Stimulated activated CD4-positive, alpha-beta T cell treated with anti-CD3 and anti-CD28 coated beads, Interleukin-1b, Interleukin-23, amount 100 ng/mL, for 4 hours (primary cell): ENCODE measurements around the gene COG1.
A peak's percentile ranks its signal among the peaks of the same experiment; 100 is the strongest.
"Not testable (repeated sequence)": the region's sequence is repeated elsewhere in the genome, so short reads cannot be mapped to it uniquely, and the experiment has no call there.

Experiments
- DNase-seq, 2 donors: peaks; one replicate each; pipeline ENCODE4 v3.0.0-alpha.2; 2020; ENCODE audit warnings: low read depth in 2 of 2

The COG1 gene, protein sequence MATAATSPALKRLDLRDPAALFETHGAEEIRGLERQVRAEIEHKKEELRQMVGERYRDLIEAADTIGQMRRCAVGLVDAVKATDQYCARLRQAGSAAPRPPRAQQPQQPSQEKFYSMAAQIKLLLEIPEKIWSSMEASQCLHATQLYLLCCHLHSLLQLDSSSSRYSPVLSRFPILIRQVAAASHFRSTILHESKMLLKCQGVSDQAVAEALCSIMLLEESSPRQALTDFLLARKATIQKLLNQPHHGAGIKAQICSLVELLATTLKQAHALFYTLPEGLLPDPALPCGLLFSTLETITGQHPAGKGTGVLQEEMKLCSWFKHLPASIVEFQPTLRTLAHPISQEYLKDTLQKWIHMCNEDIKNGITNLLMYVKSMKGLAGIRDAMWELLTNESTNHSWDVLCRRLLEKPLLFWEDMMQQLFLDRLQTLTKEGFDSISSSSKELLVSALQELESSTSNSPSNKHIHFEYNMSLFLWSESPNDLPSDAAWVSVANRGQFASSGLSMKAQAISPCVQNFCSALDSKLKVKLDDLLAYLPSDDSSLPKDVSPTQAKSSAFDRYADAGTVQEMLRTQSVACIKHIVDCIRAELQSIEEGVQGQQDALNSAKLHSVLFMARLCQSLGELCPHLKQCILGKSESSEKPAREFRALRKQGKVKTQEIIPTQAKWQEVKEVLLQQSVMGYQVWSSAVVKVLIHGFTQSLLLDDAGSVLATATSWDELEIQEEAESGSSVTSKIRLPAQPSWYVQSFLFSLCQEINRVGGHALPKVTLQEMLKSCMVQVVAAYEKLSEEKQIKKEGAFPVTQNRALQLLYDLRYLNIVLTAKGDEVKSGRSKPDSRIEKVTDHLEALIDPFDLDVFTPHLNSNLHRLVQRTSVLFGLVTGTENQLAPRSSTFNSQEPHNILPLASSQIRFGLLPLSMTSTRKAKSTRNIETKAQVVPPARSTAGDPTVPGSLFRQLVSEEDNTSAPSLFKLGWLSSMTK

DNA sequence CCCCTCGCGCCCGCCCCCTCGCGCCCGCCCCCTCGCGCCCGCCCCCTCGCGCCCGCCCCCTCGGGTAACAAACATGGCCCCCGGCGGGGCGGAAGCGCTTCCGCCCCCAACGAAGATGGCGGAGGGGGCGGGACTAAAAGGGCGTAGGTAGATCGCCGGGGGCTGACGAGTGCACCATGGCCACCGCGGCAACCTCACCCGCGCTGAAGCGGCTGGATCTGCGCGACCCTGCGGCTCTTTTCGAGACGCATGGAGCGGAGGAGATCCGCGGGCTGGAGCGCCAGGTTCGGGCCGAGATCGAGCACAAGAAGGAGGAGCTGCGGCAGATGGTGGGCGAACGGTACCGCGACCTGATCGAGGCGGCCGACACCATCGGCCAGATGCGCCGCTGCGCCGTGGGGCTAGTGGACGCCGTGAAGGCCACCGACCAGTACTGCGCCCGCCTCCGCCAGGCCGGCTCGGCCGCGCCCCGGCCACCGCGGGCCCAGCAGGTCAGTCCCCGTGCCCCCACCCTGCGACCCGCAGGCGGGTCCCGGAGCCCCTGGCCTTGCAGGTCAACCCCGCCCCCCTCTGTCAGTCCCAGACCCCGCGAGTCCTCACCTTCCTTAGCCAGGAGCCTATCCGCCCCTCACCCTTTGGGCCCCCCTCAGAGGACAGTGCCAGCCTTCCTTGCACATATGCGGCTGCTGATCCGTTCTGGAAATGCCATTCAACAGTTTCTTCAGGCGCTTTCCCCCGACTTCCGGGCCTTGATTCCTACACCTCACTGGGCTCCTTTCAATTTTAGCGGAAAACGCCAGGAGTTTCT, at the start of gene COG1:
Gene COG1, plus strand, starts transcription at position 162 of the 808 bp plus-strand sequence. Its CDS starts 15 bp downstream, at position 177.
- DNase-seq = peak; percentile 64 to 87

DNA sequence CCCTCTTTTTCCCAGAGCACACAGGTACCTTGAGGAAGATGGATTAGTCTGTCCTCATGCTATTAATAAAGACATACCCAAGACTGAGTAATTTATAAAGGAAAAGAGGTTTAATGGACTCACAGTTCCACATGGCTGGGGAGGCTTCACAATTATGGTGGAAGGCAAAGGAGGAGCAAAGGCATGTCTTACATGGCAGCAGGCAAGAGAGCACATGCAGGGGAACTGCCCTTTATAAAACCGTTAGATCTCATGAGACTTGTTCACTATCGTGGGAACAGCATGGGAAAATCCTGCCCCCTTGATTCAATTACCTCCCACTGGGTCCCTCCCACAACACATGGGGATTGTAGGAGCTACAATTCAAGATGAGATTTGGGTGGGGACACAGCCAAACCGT, 48.6 kb upstream of the COG1 start:
- not testable (repeated sequence) for DNase-seq

DNA sequence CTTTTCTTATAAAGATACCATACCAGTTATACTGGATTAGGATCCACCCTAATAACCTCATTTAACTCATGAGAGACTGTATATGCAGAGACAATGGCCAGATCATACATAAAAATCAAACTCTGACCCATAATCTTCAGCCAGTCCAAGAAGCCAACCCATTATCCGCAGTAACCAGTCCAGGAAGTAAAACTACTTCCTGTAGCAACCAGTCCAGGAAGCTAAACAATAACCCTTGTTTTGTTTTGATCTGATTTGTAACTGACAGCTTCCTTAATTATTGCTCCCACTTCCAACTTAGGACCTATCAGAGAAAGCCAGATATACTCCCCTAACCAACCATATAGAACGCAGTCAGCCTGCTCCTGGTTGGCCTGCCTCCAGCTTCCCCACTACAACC, 47.2 kb upstream of the COG1 start:
- DNase-seq = no peak

DNA sequence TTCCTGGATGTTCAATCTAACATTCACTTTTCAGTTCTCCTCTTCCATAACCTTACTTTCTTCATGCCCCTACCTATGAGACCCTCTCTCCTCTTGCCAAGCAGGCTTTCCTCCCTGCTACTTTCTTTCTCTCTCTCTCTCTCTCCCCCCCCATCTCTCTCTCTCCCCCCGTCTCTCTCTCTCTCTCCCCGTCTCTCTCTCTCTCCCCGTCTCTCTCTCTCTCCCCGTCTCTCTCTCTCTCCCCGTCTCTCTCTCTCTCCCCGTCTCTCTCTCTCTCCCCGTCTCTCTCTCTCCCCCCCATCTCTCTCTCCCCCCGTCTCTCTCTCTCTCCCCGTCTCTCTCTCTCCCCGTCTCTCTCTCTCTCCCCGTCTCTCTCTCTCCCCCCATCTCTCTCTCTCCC, 45.1 kb upstream of the COG1 start:
- DNase-seq = not testable (repeated sequence)

DNA sequence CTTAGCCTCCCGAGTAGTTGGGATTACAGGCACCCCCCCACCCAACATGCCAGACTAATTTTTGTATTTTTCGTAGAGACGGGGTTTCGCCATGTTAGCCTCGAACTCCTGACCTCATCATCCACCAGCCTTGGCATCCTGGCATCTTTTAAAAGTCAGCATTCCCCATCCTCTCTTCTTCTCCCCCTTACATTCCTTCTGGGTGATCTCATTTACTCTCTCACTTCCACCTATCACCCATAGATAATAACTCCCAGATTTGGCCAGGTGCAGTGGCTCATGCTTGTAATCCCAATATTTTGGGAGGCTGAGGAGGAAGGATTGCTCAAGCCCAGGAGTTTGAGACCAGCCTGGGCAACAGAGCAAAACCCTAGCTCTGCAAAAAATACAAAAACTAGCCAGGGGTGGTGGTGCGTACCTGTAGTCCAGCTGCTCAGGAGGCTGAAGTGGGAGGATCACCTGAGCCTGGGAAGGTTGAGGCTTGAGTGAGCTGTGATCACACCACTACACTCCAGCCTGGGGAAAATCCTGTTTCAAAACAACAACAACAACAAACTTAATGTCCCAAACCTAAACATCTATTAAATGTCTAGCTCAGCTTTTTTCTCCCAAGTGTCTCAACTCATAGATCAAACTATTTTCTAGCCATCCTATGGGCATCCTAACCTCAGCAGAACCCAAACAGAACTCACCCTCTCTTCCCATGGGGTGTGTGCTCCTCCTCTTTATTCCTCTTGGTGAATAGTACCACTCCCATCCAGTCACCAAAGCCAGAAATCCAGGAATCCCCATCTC, 44.1 kb upstream of the COG1 start:
- DNase-seq = no peak

DNA sequence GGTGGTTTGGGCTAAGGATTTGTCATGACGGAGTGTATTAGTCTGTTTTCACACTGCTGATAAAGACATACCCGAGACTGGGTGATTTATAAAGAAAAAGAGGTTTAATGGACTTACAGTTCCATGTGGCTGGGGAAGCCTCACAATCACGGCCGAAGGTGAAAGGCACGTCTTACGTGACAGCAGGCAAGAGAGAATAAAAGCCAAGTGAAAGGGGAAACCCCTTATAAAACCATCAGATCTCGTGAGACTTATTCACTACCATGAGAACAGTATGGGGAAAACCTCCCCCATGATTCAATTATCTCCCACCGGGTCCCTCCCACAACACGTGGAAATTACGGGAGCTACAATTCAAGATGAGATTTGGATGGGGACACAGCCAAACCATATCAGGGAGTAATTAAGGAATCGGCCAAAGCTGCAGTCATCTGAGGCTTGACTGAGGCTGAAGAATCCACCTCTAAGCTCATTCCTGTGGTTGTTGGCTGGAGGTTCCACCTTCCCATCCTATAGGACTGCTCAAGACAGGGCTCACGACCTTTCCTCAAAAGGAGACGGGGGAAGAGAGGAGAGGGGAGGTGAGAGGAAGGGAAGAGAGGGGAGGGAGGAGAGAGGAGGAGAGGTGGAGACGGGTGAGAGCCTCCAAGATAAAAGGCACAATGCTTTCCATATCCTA, 42.1 kb upstream of the COG1 start:
- not testable (repeated sequence) for DNase-seq

DNA sequence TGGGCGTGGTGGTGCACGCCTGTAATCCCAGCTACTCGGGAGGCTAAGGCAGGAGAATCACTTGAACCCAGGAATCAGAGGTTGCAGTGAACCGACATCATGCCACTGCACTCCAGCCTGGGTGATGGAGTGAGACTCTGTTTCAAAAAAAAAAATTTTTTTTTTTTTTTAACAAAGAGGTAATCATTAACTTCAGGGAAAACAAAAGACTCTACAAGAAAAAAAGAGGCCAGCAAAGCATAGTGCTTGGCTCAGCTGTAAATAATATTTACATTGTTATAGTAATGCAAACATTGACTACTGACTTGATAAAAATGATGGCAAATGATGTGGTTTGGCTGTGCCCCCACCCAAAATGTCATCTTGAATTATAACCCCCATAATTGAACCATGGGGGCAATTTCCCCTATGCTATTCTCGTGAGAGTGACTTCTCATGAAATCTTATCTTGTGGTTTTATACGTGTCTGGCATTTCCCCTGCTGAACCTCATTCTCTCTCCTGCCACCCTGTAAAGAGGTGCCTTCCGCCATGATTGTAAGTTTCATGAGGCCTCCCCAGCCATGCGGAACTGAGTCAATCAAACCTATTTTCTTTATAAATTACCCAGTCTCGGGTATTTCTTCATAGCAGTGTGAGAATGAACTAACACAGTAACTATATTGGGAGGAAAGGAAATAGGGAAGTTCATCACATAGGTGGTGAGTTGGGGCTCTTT, 40.8 kb upstream of the COG1 start:
- no peak for DNase-seq

DNA sequence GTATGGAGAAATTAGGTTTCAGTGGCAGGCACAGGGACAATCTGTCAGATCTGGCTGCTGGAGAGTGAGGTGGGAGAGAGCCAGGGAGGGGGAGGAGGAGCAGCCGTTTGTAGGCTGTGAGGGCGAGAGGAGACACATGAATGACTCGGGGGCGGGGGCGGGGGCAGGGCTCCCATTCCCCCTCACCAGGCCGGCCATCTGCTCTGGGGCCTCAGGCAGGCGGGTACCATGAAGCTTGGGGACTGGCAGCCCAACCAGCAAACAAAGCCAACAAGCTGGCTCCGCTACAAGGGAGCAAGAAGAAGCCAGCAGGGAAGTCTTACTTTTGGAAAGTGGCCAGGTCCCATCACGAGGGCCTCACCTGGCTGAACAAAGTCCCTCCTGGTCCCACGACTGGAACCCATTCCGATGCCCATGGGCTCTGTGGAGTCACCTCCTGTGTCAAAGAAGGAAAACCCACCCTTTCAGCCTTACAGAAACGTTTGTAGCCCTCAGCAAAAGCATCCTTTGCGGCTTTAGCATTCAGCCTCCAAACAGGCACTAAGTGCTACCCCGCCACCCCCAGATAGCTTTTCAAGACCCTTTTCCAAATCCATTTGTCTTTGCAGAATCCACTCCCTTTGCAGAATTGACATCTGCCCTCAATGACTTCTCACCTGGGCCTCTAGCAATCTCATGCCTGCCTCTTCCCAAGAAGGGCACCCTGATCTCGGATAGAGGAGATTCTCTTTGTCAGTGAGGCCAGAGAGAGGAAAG, 37.3 kb upstream of the COG1 start:
- DNase-seq = no peak

DNA sequence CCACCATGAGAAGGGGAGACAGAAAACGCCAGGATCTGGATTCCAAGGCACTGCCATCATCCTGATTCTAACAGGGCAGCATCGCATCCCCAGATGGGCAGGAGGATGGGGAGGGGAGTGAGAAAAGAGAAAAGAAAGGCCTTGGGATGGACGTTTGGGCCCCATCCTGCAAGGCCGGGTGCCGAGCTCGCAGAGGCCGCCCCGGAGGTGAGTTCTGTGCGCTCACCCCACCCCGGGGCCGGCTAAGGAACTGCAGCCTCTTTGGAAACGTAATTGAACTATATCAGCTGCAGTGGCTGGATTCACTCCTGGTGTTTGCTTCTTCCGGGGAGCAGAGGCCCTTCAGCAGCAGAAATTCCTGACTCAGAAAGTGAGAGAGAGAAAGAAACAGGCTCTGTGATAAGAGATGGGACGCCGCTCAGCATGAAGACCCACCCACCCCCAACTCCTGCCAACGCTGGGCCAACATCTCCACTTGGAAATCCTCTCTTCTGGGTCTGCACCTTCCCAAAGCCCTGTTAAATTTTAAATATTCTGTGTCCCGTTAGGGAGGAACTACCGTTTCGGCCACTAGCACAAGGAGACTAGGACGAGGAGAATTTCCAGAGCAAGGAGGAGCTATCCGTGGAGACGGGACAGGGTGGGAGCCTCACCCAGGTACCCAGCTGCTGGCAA, 36.6 kb upstream of the COG1 start:
- peak; percentile 32 to 59 for DNase-seq

DNA sequence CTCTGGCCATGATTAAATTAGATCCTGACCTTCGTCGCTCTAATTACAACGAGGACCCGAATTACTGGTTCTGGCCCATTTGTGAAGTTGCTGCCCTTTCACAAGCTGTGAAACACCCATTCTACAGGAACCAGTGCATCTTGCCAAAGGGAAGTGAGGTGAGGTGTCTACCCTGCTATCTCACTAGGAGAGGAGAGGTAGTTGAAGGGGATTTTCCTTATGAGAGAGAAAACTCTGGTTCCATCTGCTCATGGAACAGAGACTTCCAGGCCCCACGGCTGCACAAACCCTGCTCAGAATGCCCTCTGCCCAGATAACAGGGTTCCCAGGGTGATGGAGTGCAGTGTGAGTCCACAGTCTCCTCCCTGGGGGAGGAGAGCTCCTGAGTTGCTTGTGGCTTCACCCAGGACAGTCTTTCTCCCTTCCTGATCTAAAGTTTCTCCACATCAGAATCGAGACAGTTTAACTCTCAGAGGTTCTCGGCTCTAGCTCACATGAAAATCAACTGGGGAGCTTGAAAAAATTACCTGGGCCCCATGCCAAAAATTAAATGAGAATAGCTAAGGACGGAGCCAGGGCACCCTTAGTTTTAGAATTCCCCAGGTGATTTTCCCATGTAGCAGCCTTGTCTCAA, 35.9 kb upstream of the COG1 start:
- no peak for DNase-seq

DNA sequence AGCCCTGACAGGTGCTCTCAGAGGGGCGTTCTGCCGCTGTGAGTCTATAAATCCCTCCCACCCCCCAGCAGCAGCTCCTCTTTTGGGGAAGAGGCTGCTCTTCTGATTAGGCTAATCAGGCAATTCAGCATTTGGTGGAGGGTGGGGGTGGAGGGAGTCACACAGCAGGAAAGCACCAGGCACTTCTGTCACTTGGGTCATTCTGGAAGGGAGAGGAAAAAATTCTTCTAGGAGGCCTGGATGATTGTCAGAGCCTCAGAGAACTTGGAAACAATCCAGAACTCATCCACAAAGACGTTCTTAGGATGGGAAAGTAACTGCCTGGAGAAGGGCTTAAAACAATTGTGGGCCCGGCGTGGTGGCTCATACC, 35.3 kb upstream of the COG1 start:
- no peak for DNase-seq

DNA sequence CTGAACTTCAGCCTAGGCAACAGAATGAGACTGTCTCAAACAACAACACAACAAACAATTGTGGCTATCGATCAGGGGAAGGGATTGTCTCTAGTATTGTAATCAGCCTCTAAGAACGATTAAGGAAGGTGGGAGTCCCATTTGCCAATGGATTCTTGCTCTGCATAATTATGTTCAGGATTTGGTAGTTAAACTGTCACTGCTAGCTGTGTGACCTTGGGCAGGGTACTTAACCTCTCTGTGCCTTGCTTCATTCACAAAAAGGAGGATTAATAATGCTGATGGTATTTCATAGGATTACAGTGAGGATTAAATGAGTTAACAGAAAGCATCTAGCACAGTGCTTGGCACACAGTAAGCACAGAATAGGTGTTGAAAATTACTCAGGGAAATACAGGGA, 34.7 kb upstream of the COG1 start:
- no peak for DNase-seq

DNA sequence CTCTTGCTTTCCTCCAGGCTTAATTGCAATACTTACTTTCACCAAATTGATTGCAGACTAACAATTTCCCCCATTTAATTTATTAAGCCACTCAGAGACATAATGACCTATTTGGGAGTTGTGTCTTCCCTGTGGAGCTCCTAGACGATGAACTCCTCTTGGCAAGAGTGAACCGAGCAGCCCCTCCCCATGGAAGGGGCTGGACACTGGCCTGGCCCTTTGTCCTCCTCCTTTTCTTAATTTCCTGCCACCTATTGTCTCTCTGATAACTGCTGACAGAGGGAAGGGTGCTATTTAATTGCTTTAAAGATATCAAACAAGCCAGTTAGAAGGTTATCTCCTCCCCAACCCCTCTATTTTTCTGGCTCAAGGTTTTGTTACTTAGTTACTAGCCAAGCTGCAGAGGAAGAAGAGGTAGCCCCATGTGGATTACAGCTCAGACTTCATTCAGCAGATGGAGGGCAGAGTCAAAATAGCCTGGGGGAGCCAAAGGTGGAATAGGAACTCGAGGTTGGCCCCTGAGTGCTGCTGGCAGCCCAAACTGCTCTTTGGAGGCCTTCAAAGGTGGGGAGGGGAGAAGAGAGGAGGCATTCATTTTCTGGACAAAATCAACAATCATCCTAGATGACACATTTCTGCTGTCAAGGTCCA, 31.8 kb upstream of the COG1 start:
- DNase-seq = no peak

DNA sequence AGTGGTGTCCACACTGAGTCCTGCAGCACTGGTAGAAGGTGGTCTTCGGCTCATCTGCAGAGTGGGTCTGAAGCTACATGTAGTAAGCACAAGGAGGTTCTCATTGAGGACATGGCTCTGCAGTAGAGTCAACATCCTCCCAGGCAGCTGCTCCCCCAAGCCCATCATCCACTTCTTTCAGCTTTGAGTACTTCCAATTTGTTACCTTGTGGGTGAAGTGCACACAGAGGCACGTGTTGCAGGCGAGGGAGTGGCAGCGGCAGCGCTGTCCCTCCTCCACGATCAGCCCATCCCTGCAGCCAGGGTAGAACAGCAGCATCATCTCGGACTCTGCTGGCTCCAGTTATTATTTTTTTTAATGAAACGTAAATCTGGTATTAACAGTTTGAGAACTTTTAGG, 29.8 kb upstream of the COG1 start:
- no peak for DNase-seq

DNA sequence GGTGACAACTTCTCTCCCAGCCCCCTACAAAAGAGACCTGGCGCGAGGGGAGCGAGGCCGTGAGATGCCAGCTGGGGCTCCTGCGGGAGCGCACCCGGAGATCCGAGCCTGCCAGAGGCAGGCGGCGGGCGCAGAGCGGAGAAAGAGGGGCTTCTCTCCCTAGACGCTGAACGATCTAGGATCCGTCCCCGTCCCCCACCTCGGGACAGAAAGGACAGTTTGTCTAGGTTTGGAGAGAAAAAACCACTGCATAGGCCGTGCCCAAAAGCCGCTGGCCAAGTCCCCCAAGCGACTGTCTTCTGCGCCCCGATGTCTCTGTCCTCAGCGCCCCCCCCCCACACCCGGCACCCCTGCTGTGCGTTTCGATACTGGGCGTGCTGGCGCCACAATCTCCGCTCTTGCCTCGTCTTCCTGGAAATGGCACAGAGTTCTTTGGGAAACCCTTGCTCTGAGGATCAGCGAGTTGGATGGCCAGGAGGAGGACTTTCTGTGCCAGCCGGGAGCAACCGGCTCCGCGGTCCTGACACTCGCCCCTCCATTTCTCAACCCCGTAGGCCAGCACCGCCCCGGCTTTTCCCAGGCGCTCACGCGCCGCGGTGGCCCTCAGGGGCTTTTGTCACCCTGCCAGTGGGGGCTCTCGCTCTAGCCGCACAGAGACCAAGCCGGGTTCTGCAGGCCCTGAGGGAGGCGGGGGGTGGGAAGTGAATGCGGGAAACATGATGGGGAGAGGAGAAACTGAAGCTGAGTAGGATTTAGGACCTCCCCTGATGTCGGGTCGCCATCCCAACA, 27.0 kb upstream of the COG1 start:
- DNase-seq = no peak

DNA sequence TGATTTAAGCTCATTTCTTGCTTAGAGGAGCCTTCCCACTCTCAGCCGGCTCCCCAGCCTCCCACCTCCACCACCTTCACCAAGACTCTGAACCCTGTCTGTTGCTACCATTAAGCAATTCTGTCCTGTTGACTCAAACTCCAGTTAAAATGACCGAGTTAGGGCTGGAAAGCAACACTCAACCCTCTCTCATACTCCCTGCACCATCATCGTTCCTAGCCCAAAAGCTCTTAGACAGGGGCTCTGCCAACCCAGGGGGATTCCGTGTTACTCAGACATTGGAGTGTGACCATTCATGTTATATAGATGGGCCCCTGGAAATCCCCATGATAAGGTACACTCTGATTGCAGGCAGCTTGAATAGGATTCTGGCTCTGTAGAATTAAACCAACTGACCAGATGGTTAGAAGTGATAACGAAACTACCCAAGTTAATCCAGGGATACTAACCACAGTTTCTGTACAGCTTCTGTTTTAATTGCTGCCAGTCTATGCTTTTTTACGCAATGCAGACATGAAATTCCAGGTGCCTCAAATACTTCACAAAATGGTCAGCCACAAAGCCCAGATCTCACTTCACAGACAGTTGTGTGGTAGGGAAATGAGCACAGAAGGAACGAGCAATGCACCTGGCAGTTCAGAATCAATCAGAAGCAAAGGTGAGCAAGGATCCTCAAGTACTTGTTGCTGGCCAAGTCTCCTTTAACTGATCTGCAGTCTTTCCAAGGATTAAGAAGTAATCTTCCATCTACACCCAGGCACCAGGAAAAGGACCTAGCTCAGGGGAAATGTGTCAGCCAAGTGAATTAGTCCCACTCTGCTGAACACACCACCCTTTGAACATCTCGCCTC, 25.9 kb upstream of the COG1 start:
- no peak for DNase-seq
